KG1 (cell line): Measurements from ENCODE around the gene TEKTIP1.

Experiments
- DNase-seq: peaks from one replicate; lab custom pipeline; 2025; lab: John Stamatoyannopoulos, UW

Gene TEKTIP1

GRCh38 chr19:3586127-3586626 lies 47.2 kb downstream of the TEKTIP1 start:
- peak; percentile 32 for DNase-seq

GRCh38 chr19:3586707-3587346 lies 47.9 kb downstream of the TEKTIP1 start:
- no peak for DNase-seq

GRCh38 chr19:3589439-3589838 lies 50.5 kb downstream of the TEKTIP1 start:
- no peak for DNase-seq

GRCh38 chr19:3589949-3590348 lies 51.0 kb downstream of the TEKTIP1 start:
- DNase-seq = no peak

GRCh38 chr19:3590991-3591659 lies 52.2 kb downstream of the TEKTIP1 start:
- DNase-seq = no peak

GRCh38 chr19:3591876-3592613 lies 53.1 kb downstream of the TEKTIP1 start:
- no peak for DNase-seq

GRCh38 chr19:3593156-3593555 lies 54.2 kb downstream of the TEKTIP1 start:
- no peak for DNase-seq
